ENCODE measurements around the gene SLC30A2.

DNA sequence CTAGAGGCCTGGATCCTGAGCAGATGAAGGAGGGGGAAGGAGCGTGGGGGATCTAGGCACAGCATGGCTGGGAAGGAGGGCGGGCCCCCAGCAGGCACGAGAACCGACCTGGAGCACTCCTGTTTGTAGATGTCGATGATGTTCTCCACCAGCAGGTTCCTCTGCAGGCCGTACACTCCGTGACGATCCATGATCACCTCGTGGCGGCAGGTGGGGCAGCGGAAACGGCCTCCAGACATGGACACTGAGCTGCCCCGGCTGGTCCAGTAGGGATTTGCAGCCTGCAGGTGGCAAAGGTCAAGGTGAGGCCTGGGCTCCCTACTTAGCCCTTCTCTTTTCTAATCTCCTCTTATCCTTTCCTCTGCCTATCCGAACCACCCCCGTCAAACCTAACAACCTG lies 20.2 kb upstream of the SLC30A2 start:
- TF ChIP-seq, protein P1, sequence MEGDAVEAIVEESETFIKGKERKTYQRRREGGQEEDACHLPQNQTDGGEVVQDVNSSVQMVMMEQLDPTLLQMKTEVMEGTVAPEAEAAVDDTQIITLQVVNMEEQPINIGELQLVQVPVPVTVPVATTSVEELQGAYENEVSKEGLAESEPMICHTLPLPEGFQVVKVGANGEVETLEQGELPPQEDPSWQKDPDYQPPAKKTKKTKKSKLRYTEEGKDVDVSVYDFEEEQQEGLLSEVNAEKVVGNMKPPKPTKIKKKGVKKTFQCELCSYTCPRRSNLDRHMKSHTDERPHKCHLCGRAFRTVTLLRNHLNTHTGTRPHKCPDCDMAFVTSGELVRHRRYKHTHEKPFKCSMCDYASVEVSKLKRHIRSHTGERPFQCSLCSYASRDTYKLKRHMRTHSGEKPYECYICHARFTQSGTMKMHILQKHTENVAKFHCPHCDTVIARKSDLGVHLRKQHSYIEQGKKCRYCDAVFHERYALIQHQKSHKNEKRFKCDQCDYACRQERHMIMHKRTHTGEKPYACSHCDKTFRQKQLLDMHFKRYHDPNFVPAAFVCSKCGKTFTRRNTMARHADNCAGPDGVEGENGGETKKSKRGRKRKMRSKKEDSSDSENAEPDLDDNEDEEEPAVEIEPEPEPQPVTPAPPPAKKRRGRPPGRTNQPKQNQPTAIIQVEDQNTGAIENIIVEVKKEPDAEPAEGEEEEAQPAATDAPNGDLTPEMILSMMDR (tag by site-specific recombination; IDR thresholded peaks at IDR 0.05) = no peak
- TF ChIP-seq YY1 (tag by site-specific recombination; IDR thresholded peaks at IDR 0.05) (no peak), KLF1 (tag by site-specific recombination; IDR thresholded peaks at IDR 0.05) (no peak), ZNF350 (tag by site-specific recombination; IDR thresholded peaks at IDR 0.05) (no peak), ZNF174 (tag by site-specific recombination; IDR thresholded peaks at IDR 0.05) (no peak)
- TF ChIP-seq, protein P2, sequence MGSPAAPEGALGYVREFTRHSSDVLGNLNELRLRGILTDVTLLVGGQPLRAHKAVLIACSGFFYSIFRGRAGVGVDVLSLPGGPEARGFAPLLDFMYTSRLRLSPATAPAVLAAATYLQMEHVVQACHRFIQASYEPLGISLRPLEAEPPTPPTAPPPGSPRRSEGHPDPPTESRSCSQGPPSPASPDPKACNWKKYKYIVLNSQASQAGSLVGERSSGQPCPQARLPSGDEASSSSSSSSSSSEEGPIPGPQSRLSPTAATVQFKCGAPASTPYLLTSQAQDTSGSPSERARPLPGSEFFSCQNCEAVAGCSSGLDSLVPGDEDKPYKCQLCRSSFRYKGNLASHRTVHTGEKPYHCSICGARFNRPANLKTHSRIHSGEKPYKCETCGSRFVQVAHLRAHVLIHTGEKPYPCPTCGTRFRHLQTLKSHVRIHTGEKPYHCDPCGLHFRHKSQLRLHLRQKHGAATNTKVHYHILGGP (tag by site-specific recombination; IDR thresholded peaks at IDR 0.05) = no peak
